ENCODE results near the gene HARBI1. TPM values are rescaled to one million over a fixed set of nuclear protein-coding genes. Genes with fewer than 3 reads are reported as not detected.
A peak's percentile ranks its signal among the peaks of the same experiment; 100 is the strongest.

The HARBI1 gene, protein sequence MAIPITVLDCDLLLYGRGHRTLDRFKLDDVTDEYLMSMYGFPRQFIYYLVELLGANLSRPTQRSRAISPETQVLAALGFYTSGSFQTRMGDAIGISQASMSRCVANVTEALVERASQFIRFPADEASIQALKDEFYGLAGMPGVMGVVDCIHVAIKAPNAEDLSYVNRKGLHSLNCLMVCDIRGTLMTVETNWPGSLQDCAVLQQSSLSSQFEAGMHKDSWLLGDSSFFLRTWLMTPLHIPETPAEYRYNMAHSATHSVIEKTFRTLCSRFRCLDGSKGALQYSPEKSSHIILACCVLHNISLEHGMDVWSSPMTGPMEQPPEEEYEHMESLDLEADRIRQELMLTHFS
- 1 to 10 TPM; 1.3 to 6.2 (median 3.5) TPM for total RNA-seq

GRCh38 chr11:46617134-46617971 is at the start of gene HARBI1, which contains the start of gene ATG13:
Gene HARBI1 (minus strand): TSS chr11:46617227. CDS start chr11:46616237, 990 bp downstream.
Gene ATG13 (plus strand): TSS chr11:46617553. CDS start chr11:46644292, 26,739 bp downstream.
- Histone ChIP-seq H3K27me3 (no peaks in the 10 kb centered on the region), H3K27ac (peak within 1 kb of the TSS; percentile 87 to 97 (median 97)), H3K36me3 (peaks cover 0 to 4% of the 10 kb centered on the region in 2 donors), H3K4me1 (peaks cover 11 to 26% of the 10 kb centered on the region in 2 donors), H3K4me3 (replicated peaks in 1 of 3) (peak within 1 kb of the TSS; percentile 81 to 94 (median 89)), H3K9me3 (no peaks in the 10 kb centered on the region)
- TF ChIP-seq CTCF (IDR thresholded peaks at IDR 0.05): peak; percentile 46 to 82 (median 66)
- TF ChIP-seq POLR2A (IDR thresholded peaks at IDR 0.05): peak in 1 of 2 donors; percentile 55
- 0 to 1% methylated on average over 49 to 57 of the region's 72 CpGs for WGBS, 2 donors
- DNase-seq: peak; percentile 89 to 90
- intact Hi-C loops (cut with DNase I): loop anchor here (10.0 kb wide), 2 partner anchors 73 to 223 kb away; partner anchors contain the start of gene CHRM4

DNA sequence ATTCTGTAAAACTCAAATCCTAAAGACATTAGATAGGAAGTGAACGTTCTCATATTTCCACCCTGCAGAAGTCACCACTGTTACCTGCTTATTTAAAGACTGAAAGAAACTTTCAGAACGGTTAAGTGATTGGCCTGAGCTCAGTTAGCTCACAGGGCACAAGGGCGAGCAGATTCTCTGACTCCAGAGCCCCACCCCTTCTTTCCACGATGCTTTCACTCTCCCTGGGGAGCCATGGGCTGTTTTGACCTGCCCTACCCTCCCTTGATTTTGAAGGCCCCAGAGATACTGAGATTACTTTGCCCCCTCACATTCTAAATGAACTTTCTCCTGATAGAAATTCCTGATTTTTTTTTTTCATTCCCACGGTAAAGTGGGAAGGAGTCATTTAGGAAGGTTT is 49.5 kb upstream of the HARBI1 start:
- no peaks in the 10 kb centered on the region for H3K9me3 ChIP-seq
- H3K36me3 ChIP-seq: peaks cover 39 to 44% of the 10 kb centered on the region in 2 donors
- intact Hi-C loops (cut with DNase I): no loop called here
- TF ChIP-seq CTCF (IDR thresholded peaks at IDR 0.05): no peak
- TF ChIP-seq POLR2A (IDR thresholded peaks at IDR 0.05): no peak
- no peak overlapping the region for H3K4me3 ChIP-seq (replicated peaks in 1 of 3)
- no peaks in the 10 kb centered on the region for H3K27me3 ChIP-seq
- DNase-seq: peak; percentile 19 to 29
- peaks cover 16 to 22% of the 10 kb centered on the region in 2 donors for H3K4me1 ChIP-seq
- WGBS, 2 donors: 23 to 27% methylated on average over 5 of the region's 5 CpGs
- H3K27ac ChIP-seq: peak overlapping the region; percentile 46 to 73 (median 60)

GRCh38 chr11:46665356-46665755 is 48.3 kb upstream of the HARBI1 start:
- H3K36me3 ChIP-seq: peaks cover 33 to 39% of the 10 kb centered on the region in 2 donors
- no peak for DNase-seq
- intact Hi-C loops (cut with DNase I): no loop called here
- peak overlapping the region; percentile 21 to 60 (median 52) for H3K27ac ChIP-seq
- H3K9me3 ChIP-seq: no peaks in the 10 kb centered on the region
- H3K4me1 ChIP-seq: peaks cover 16 to 21% of the 10 kb centered on the region in 2 donors
- 87 to 92% methylated on average over 1 of the region's 1 CpG for WGBS, 2 donors
- no peaks in the 10 kb centered on the region for H3K27me3 ChIP-seq
- TF ChIP-seq CTCF (IDR thresholded peaks at IDR 0.05) (no peak), POLR2A (IDR thresholded peaks at IDR 0.05) (no peak)
- H3K4me3 ChIP-seq (replicated peaks in 1 of 3): no peak overlapping the region

- Histone ChIP-seq H3K36me3 (peaks cover 32 to 39% of the 10 kb centered on the region in 2 donors), H3K4me1 (peaks cover 16 to 21% of the 10 kb centered on the region in 2 donors), H3K27me3 (no peaks in the 10 kb centered on the region), H3K4me3 (replicated peaks in 1 of 3) (no peak overlapping the region), H3K9me3 (no peaks in the 10 kb centered on the region), H3K27ac (peak overlapping the region in 2 of 3 donors; percentile 52 to 60)
- no peak for DNase-seq
- intact Hi-C loops (cut with DNase I): no loop called here
- 70 to 71% methylated on average over 6 of the region's 6 CpGs for WGBS, 2 donors
- TF ChIP-seq POLR2A (IDR thresholded peaks at IDR 0.05) (no peak), CTCF (IDR thresholded peaks at IDR 0.05) (no peak)
Measured at GRCh38 chr11:46664612-46665011, 47.6 kb upstream of the HARBI1 start.
